ENCODE measurements around the gene NPM1.
A peak's percentile ranks its signal among the peaks of the same experiment; 100 is the strongest.

GRCh38 chr5:171405615-171406014 is 18.0 kb downstream of the NPM1 start:
- no peak for TF ChIP-seq POLR2A (IDR thresholded peaks at IDR 0.05)
- TF ChIP-seq, protein P1, sequence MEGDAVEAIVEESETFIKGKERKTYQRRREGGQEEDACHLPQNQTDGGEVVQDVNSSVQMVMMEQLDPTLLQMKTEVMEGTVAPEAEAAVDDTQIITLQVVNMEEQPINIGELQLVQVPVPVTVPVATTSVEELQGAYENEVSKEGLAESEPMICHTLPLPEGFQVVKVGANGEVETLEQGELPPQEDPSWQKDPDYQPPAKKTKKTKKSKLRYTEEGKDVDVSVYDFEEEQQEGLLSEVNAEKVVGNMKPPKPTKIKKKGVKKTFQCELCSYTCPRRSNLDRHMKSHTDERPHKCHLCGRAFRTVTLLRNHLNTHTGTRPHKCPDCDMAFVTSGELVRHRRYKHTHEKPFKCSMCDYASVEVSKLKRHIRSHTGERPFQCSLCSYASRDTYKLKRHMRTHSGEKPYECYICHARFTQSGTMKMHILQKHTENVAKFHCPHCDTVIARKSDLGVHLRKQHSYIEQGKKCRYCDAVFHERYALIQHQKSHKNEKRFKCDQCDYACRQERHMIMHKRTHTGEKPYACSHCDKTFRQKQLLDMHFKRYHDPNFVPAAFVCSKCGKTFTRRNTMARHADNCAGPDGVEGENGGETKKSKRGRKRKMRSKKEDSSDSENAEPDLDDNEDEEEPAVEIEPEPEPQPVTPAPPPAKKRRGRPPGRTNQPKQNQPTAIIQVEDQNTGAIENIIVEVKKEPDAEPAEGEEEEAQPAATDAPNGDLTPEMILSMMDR (IDR thresholded peaks at IDR 0.05): peak in 1 of 3 donors; percentile 11
- no peak for TF ChIP-seq POLR2AphosphoS5 (IDR thresholded peaks at IDR 0.05)

Data from breast epithelium (tissue), 3 donors.